ENCODE data around the gene RCBTB1. TPM values are rescaled to one million over a fixed set of nuclear protein-coding genes. Genes with fewer than 3 reads are reported as not detected.

RCBTB1 gene
- total RNA-seq, 1 experiment from 2014 or later: 26.1 TPM

DNA sequence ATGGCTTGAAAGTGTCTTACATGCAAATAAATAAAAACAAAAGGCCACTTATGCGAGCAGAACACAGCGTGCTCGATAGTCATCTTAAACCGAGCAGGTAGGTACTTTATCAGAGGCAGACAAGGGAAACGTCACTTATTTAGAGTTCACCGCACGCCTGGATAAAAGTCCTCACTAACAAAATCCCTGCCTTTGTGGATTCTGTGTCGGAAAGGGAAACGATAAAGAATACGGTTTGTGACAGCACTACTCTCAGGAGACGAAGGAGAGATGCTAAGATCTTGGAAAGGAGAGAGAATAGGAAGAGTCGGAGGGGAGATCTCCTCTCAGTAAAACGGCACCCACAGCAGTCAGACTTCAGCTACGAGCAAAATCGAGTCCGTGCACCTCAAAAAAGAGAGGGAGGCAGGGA is 581 bp downstream of the RCBTB1 start:
- no CpG with 5 or more reads among the region's 16 CpGs for WGBS (ENCODE audit: extremely low coverage, insufficient read length, low lambda C conversion rate)
- Histone ChIP-seq H3K9ac (ENCODE audit: extremely low read depth, insufficient read length, low read length) (peak overlapping the region; percentile 59), H3K27ac (ENCODE audit: insufficient read length, low read depth, low read length) (no peak overlapping the region), H2BK12ac (ENCODE audit: insufficient read length, low read depth, low read length) (no peak overlapping the region), H3K23me2 (ENCODE audit: insufficient read length, low read depth, low read length, poor library complexity, severe bottlenecking) (peaks cover 5% of the 10 kb centered on the region), H3K27me3 (ENCODE audit: insufficient read depth, low read length) (no peaks in the 10 kb centered on the region), H2AK5ac (ENCODE audit: insufficient read length, low read length) (no peak overlapping the region), H4K20me1 (ENCODE audit: control insufficient read depth, insufficient read depth, insufficient read length) (no peaks in the 10 kb centered on the region), H3K79me1 (ENCODE audit: insufficient read depth, low read depth, low read length, poor library complexity, severe bottlenecking) (no peaks in the 10 kb centered on the region), H3K4ac (ENCODE audit: low read depth, low read length) (no peak overlapping the region), H2BK120ac (ENCODE audit: low read depth, low read length, poor library complexity, severe bottlenecking) (no peak overlapping the region), H2AFZ (ENCODE audit: low read length) (peak overlapping the region; percentile 52), H3K4me1 (ENCODE audit: insufficient read depth, low read length) (no peaks in the 10 kb centered on the region), H4K91ac (ENCODE audit: insufficient read length, low read depth, low read length) (no peak overlapping the region), H2BK15ac (ENCODE audit: low read depth, low read length) (no peak overlapping the region), H4K5ac (ENCODE audit: insufficient read length, low read depth, low read length) (no peak overlapping the region), H3K18ac (ENCODE audit: insufficient read length, low read depth, low read length) (peak overlapping the region; percentile 61), H3K9me3 (ENCODE audit: control insufficient read depth, low read depth, low read length) (no peaks in the 10 kb centered on the region), H3K79me2 (ENCODE audit: insufficient read depth, low read length) (no peaks in the 10 kb centered on the region), H3K56ac (ENCODE audit: insufficient read length, low read depth, low read length) (no peak overlapping the region), H2BK5ac (ENCODE audit: insufficient read length, low read length) (no peak overlapping the region), H3K14ac (ENCODE audit: insufficient read depth, low read length) (no peak overlapping the region; the same call in 1 of the 2 replicates), H3K4me2 (ENCODE audit: insufficient read depth, insufficient read length, low read length) (peak overlapping the region; percentile 56), H2BK20ac (ENCODE audit: low read depth, low read length, poor library complexity, severe bottlenecking) (no peak overlapping the region), H3T11ph (ENCODE audit: low read length) (no peak overlapping the region), H3K23ac (ENCODE audit: insufficient read length, low read depth, low read length) (no peak overlapping the region), H4K8ac (replicated peaks; ENCODE audit: insufficient read length, low read depth, low read length) (no peak overlapping the region)
- peaks cover 2% of the 10 kb centered on the region; the same call in 1 of the 2 replicates for H3K27me3 Mint-ChIP-seq (ENCODE audit: low read depth)
- peak overlapping the region; percentile 77 to 89 for H3K4me3 Mint-ChIP-seq
- peaks cover 14 to 16% of the 10 kb centered on the region in 2 experiments for H3K4me1 Mint-ChIP-seq
- no peaks in the 10 kb centered on the region for H3K9me3 Mint-ChIP-seq
- H3K36me3 Mint-ChIP-seq (ENCODE audit: insufficient read depth in 1 of 3, low read depth in 3 of 3): peaks cover 6 to 25% (median 17%) of the 10 kb centered on the region in 3 experiments; a peak in 5 of 7 replicates
- no peak for DNase-seq
- no peak for TF ChIP-seq CTCF (conservative IDR thresholded peaks at IDR 0.05)
- H3K27ac Mint-ChIP-seq: peak overlapping the region in 1 of 3 experiments; percentile 71; a peak in 2 of 7 replicates

Data from H9 (cell line).